K562 (cell line): ENCODE results near the gene ADAT1. TPM values are rescaled to one million over a fixed set of nuclear protein-coding genes. Genes with fewer than 3 reads are reported as not detected.
A peak's percentile ranks its signal among the peaks of the same experiment; 100 is the strongest.

Source experiments
- BACH1 ChIP-seq: fragments of 200-800 bp; sonication (Bioruptor generic); IDR thresholded peaks from 2 replicates; pipeline ENCODE4 v1.6.1; 2016; ENCODE audit warnings: missing genetic modification characterization, missing compliant biosample characterization
- CTCFL ChIP-seq: IDR thresholded peaks from 2 replicates; pipeline ENCODE4 v1.6.1; 2011; ENCODE audit warnings: borderline replicate concordance, low read depth, mild to moderate bottlenecking, moderate library complexity, low read length; ENCODE audit not compliant: insufficient read depth, poor library complexity, severe bottlenecking
- DACH1 ChIP-seq: fragments of 450-650 bp; IDR thresholded peaks from 2 replicates; pipeline ENCODE4 v1.6.1; 2018; ENCODE audit not compliant: partially characterized antibody
- GTF2B ChIP-seq: IDR thresholded peaks from 2 replicates; pipeline ENCODE4 v1.6.1; 2011; ENCODE audit not compliant: insufficient read length; ENCODE audit errors: extremely low read depth
- HEY1 ChIP-seq: fragments of 250-450 bp; sonication (Bioruptor Pico); IDR thresholded peaks from 2 replicates; pipeline ENCODE4 v1.5.0; 2020; ENCODE audit warnings: mild to moderate bottlenecking, moderate library complexity, borderline replicate concordance
- HNRNPK ChIP-seq: fragments of 200-400 bp; formaldehyde crosslinking; IDR thresholded peaks from one replicate; pipeline ENCODE4 v1.6.1; 2018; ENCODE audit warnings: mild to moderate bottlenecking, low read depth, low read length; ENCODE audit not compliant: poor library complexity, severe bottlenecking
- HOMEZ ChIP-seq: fragments of 250-450 bp; sonication (Bioruptor Pico); IDR thresholded peaks from 2 replicates; pipeline ENCODE4 v1.4.0; 2020; ENCODE audit warnings: mild to moderate bottlenecking, moderate library complexity
- KAT8 ChIP-seq: fragments of 450-650 bp; IDR thresholded peaks from 2 replicates; pipeline ENCODE4 v1.6.1; 2016; ENCODE audit warnings: low read depth, mild to moderate bottlenecking
- NELFE ChIP-seq: IDR thresholded peaks from 2 replicates; pipeline ENCODE4 v1.6.1; 2011; ENCODE audit warnings: mild to moderate bottlenecking; ENCODE audit not compliant: insufficient read depth, insufficient read length
- NFATC3 ChIP-seq: fragments of 450-650 bp; IDR thresholded peaks from 2 replicates; pipeline ENCODE4 v1.6.1; 2017; ENCODE audit warnings: mild to moderate bottlenecking
- POLR2A ChIP-seq: fragments of 450-650 bp; conservative IDR thresholded peaks from 2 replicates; pipeline ENCODE4 v1.6.1; 2016
- POLR3G ChIP-seq: IDR thresholded peaks from 2 replicates; pipeline ENCODE4 v1.6.1; 2011; ENCODE audit not compliant: insufficient read length, insufficient replicate concordance; ENCODE audit errors: extremely low read depth
- ZBTB1 ChIP-seq: sonication (generic); formaldehyde crosslinking; IDR thresholded peaks from 2 replicates; pipeline ENCODE4 v1.8.1; 2023; ENCODE audit warnings: missing genetic modification reagents, low read depth, mild to moderate bottlenecking, borderline replicate concordance
- ZNF134 ChIP-seq: fragments of 250-450 bp; sonication (Bioruptor Pico); conservative IDR thresholded peaks from 2 replicates; pipeline ENCODE4 v1.4.0; 2020
- ZNF239 ChIP-seq: fragments of 250-450 bp; sonication (Bioruptor Pico); IDR thresholded peaks from 2 replicates; pipeline ENCODE4 v1.4.0; 2020; ENCODE audit warnings: mild to moderate bottlenecking
- ZNF318 ChIP-seq, 2 experiments: fragments of 450-650 bp; IDR thresholded peaks; 2 replicates each; pipeline ENCODE4 v1.6.1; 2016; ENCODE audit warnings: mild to moderate bottlenecking in 2 of 2, borderline replicate concordance in 1 of 2, low read depth in 1 of 2, moderate library complexity in 1 of 2
- ZNF586 ChIP-seq: fragments of 450-650 bp; formaldehyde crosslinking; conservative IDR thresholded peaks from 2 replicates; pipeline ENCODE4 v1.4.0; 2020; ENCODE audit warnings: mild to moderate bottlenecking, moderate library complexity
- polyA plus RNA-seq, 8 experiments: library from polyadenylated mRNA; depleted of rRNA in 4 of 8; stranded (reverse) in 5 of 8; unstranded in 3 of 8; fragments of >200 nt; fragmentation: Nextera tagmentation in 2 of 8; fragmentation: Illumina TruSeq in 1 of 8; extraction: Ambion mirVana in 2 of 8; extraction: Trizol in 1 of 8; gene quantifications; 2 replicates each; pipeline versions ENCODE4 v1.2.1 to v1.2.3, GENCODE V29; 2011 to 2014; ENCODE audit warnings: inconsistent platforms in 1 of 8, missing spikeins in 1 of 8
- total RNA-seq, 7 experiments: library from RNA; depleted of rRNA in 6 of 7; stranded (reverse); fragments of >200 nt in 6 of 7; fragmentation: Illumina TruSeq in 2 of 7; extraction: Trizol in 2 of 7; gene quantifications; 2 replicates each; pipeline versions ENCODE4 v1.2.1 to v1.2.3, GENCODE V29; 2011 to 2021; ENCODE audit warnings: low replicate concordance in 1 of 7

The ADAT1 gene
- total and polyA plus RNA-seq, 9 of the 15 experiments (the other 6 are each of a cell fraction or from before 2014, with no cell fraction given): 16.0 to 36.7 (median 28.2) TPM

GRCh38 chr16:75621170-75621477, 2.0 kb downstream of the ADAT1 start (continued):
- TF ChIP-seq DACH1: no peak
- TF ChIP-seq ZNF586 (CRISPR knock-in tag): no peak
- TF ChIP-seq BACH1: no peak
- TF ChIP-seq GTF2B: no peak
- no peak for TF ChIP-seq HOMEZ (CRISPR knock-in tag)
- peak; percentile 44; the same call in 1 of the 2 replicates for TF ChIP-seq ZNF239 (CRISPR knock-in tag)
- TF ChIP-seq POLR3G: no peak
- no peak for TF ChIP-seq POLR2A
- no peak for TF ChIP-seq HNRNPK
- no peak for TF ChIP-seq CTCFL
- peak; percentile 51; the same call in 1 of the 2 replicates for TF ChIP-seq HEY1
- peak; percentile 93 for TF ChIP-seq NFATC3
- peak; percentile 59; the same call in 1 of the 2 replicates for TF ChIP-seq ZNF134 (CRISPR knock-in tag)
- TF ChIP-seq NELFE: no peak
- no peak for TF ChIP-seq ZNF318 (IDR thresholded peaks at IDR 0.05; ENCODE audit: borderline replicate concordance in 1 of 2, low read depth in 1 of 2)
- no peak for TF ChIP-seq ZBTB1 (CRISPR knock-in tag)
- no peak for TF ChIP-seq KAT8
